COLO668 (cell line): ENCODE measurements around the gene EIF2D.

ENCODE experiments used
- DNase-seq: peaks from one replicate; lab custom pipeline; 2025; ENCODE audit not compliant: unreplicated experiment; lab: John Stamatoyannopoulos, UW

The EIF2D gene

GRCh38 chr1:206554211-206554610, 58.1 kb downstream of the EIF2D start:
- no peak for DNase-seq

- no peak for DNase-seq
These were observed 60.3 kb downstream of the EIF2D start for GRCh38 chr1:206551986-206552326.

- DNase-seq, result no peak
These were observed 60.8 kb downstream of the EIF2D start for GRCh38 chr1:206551296-206551985.

- peak; percentile 80 for DNase-seq
These were observed 61.8 kb downstream of the EIF2D start for GRCh38 chr1:206550446-206550845.

- DNase-seq, result no peak
These were observed 65.2 kb downstream of the EIF2D start for GRCh38 chr1:206547104-206547503.

- DNase-seq, result no peak
These were observed 66.9 kb downstream of the EIF2D start for GRCh38 chr1:206545351-206545750.

GRCh38 chr1:206544562-206545257, 67.6 kb downstream of the EIF2D start:
- peak; percentile 84 for DNase-seq
